Uterus (tissue), 2 donors: ENCODE data around the gene DOCK1.

Experiments
- POLR2A ChIP-seq, 2 donors: fragments of 450-650 bp; IDR thresholded peaks; one replicate each; pipeline ENCODE4 v1.6.1; 2016; ENCODE audit warnings: antibody characterized with exemption in 2 of 2, mild to moderate bottlenecking in 1 of 2, moderate library complexity in 1 of 2
- TF ChIP-seq, protein P1 (sequence below), 4 experiments: fragments of 200-600 bp in 2 of 4; fragments of 450-650 bp in 2 of 4; sonication (generic) in 2 of 4; IDR thresholded peaks; one replicate each; pipeline ENCODE4 v1.5.1; 2016 to 2019; ENCODE audit warnings: antibody characterized with exemption in 4 of 4, mild to moderate bottlenecking in 2 of 4, moderate library complexity in 1 of 4

GRCh38 chr10:126904516-126904817, 761 bp upstream of the DOCK1 start:
- TF ChIP-seq, protein P1, sequence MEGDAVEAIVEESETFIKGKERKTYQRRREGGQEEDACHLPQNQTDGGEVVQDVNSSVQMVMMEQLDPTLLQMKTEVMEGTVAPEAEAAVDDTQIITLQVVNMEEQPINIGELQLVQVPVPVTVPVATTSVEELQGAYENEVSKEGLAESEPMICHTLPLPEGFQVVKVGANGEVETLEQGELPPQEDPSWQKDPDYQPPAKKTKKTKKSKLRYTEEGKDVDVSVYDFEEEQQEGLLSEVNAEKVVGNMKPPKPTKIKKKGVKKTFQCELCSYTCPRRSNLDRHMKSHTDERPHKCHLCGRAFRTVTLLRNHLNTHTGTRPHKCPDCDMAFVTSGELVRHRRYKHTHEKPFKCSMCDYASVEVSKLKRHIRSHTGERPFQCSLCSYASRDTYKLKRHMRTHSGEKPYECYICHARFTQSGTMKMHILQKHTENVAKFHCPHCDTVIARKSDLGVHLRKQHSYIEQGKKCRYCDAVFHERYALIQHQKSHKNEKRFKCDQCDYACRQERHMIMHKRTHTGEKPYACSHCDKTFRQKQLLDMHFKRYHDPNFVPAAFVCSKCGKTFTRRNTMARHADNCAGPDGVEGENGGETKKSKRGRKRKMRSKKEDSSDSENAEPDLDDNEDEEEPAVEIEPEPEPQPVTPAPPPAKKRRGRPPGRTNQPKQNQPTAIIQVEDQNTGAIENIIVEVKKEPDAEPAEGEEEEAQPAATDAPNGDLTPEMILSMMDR (IDR thresholded peaks at IDR 0.05): no peak
- TF ChIP-seq POLR2A (IDR thresholded peaks at IDR 0.05): no peak
